PC-9 (cell line): ENCODE measurements around the gene ACY1. TPM values are rescaled to one million over a fixed set of nuclear protein-coding genes. Genes with fewer than 3 reads are reported as not detected.
A peak's percentile ranks its signal among the peaks of the same experiment; 100 is the strongest.

Source experiments
- BruUV-seq: library from RNA; stranded (reverse); fragments of 400-500 nt; replicated peaks from 2 replicates; lab custom pipeline; 2021; lab: Mats Ljungman, UMichigan
- CTCF ChIA-PET: fragments of 300-600 bp; sonication (Branson Sonifier 250); formaldehyde crosslinking; loops from one replicate; lab custom pipeline; 2022; ENCODE audit warnings: antibody characterized with exemption; lab: Charles Lee
- POLR2A ChIA-PET: fragments of 300-600 bp; sonication (Branson Sonifier 250); formaldehyde crosslinking; loops from one replicate; lab custom pipeline; 2022; ENCODE audit warnings: antibody characterized with exemption; ENCODE audit not compliant: unreplicated experiment; lab: Charles Lee
- DNase-seq, 2 experiments: peaks; one replicate each; pipeline versions ENCODE4 v3.0.0 to v3.0.0-alpha.2; 2015 to 2022; ENCODE audit warnings: mixed read lengths in 1 of 2
- H2AFZ ChIP-seq: fragments of 200-600 bp; sonication (generic); 2 replicates; pipeline ENCODE4 v1.8.1; 2017; ENCODE audit warnings: antibody characterized with exemption
- H3F3A ChIP-seq: fragments of 200-600 bp; sonication (generic); 2 replicates; pipeline ENCODE4 v1.8.1; 2017; ENCODE audit warnings: antibody characterized with exemption, mild to moderate bottlenecking, low read depth; ENCODE audit not compliant: insufficient read depth
- H3K27ac ChIP-seq: fragments of 200-600 bp; sonication (generic); 2 replicates; pipeline ENCODE4 v1.6.1; 2016; ENCODE audit warnings: mixed run types
- H3K27me3 ChIP-seq: fragments of 200-600 bp; sonication (generic); 2 replicates; pipeline ENCODE4 v1.6.1; 2016; ENCODE audit warnings: low read depth, mixed run types; ENCODE audit not compliant: insufficient read depth
- H3K36me3 ChIP-seq: fragments of 200-600 bp; sonication (generic); 2 replicates; pipeline ENCODE4 v1.6.1; 2016; ENCODE audit warnings: low read depth, mixed run types
- H3K4me1 ChIP-seq: fragments of 200-600 bp; sonication (generic); replicated peaks from 2 replicates; pipeline ENCODE4 v1.6.1; 2016; ENCODE audit warnings: mixed run types; ENCODE audit not compliant: insufficient read depth
- H3K4me2 ChIP-seq: fragments of 200-600 bp; sonication (generic); 2 replicates; pipeline ENCODE4 v1.6.1; 2017; ENCODE audit warnings: mixed run types
- H3K4me3 ChIP-seq: fragments of 200-600 bp; sonication (generic); 2 replicates; pipeline ENCODE4 v1.6.1; 2016; ENCODE audit warnings: mixed run types
- H3K79me2 ChIP-seq: fragments of 200-600 bp; sonication (generic); 2 replicates; pipeline ENCODE4 v1.6.1; 2017; ENCODE audit warnings: low read depth, mixed run types
- H3K9me2 ChIP-seq: fragments of 200-600 bp; sonication (generic); 2 replicates; pipeline ENCODE4 v1.8.1; 2017; ENCODE audit warnings: mild to moderate bottlenecking; ENCODE audit not compliant: insufficient read depth
- H3K9me3 ChIP-seq: fragments of 200-600 bp; sonication (generic); 2 replicates; pipeline ENCODE4 v1.8.1; 2016; ENCODE audit warnings: low read depth; ENCODE audit not compliant: insufficient read depth
- H4K20me1 ChIP-seq: fragments of 200-600 bp; sonication (generic); 2 replicates; pipeline ENCODE4 v1.8.1; 2017; ENCODE audit not compliant: insufficient read depth
- EZH2 ChIP-seq: fragments of 200-600 bp; sonication (generic); IDR thresholded peaks from 2 replicates; pipeline ENCODE4 v1.8.0; 2017; ENCODE audit warnings: antibody characterized with exemption, low read depth
- intact Hi-C: fragments of 100-400 bp; cut with micrococcal nuclease; formaldehyde crosslinking; loops from one replicate; pipeline ENCODE4 v1.10.0; 2022; ENCODE audit not compliant: unreplicated experiment
- total RNA-seq: library from RNA; stranded (reverse); gene quantifications from 2 replicates; pipeline ENCODE4 v1.2.3, GENCODE V29; 2021
- TF ChIP-seq, protein P1 (sequence below): fragments of 200-600 bp; sonication (generic); conservative IDR thresholded peaks from 2 replicates; pipeline ENCODE4 v1.6.1; 2017; ENCODE audit warnings: mixed run types, antibody characterized with exemption, mild to moderate bottlenecking, moderate library complexity

Gene ACY1
- total RNA-seq, 1 experiment from 2014 or later, result 52.2 TPM

DNA sequence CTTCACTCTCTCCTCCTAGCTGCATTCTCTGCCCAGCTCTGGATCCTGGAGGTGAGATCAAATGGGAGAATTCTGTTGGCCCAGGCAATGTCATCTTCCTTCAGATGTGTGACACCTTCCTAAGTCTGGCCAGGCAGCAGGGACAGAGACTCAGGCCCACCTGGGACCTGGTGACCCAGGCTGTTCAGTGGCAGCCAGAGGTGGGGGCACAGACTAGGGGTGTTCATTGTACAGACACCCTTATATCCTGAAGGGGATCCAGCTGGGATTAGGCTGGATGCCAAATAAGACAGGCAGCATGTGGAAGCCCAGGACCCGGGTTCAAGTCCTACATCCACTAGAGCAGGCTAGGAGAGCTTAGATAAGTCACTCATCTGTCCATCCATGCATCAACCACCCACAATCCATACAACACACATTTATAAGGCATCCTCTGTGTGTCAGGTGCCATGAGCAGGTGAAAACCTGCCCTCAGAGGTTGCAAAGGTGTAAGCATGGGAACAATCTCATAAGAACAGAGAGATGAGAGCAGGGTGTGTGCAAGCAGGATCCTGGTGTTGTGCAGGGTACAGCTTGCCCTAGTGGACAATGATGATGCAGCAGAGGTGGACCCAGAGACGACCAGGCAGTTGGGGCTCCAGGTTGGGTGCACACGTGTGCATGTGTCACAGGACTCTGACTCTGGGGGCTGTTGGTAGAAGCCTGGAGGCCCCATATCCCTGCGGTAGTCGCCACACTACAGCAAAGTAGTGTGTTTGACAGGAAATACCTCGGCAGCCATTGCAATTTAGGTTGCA is 30.7 kb downstream of the ACY1 start:
- POLR2A ChIA-PET, result interaction anchor here (0.5 to 0.6 kb wide), 3 partner anchors 16 to 43 kb away, joined by 3 to 6 read pairs (median 3); no protein-coding TSS in a partner anchor
- BruUV-seq, result no TSS peak
- CTCF ChIA-PET, result interaction anchor here (0.5 to 0.6 kb wide), 2 partner anchors 10 to 36 kb away, joined by 3 read pairs; no protein-coding TSS in a partner anchor

DNA sequence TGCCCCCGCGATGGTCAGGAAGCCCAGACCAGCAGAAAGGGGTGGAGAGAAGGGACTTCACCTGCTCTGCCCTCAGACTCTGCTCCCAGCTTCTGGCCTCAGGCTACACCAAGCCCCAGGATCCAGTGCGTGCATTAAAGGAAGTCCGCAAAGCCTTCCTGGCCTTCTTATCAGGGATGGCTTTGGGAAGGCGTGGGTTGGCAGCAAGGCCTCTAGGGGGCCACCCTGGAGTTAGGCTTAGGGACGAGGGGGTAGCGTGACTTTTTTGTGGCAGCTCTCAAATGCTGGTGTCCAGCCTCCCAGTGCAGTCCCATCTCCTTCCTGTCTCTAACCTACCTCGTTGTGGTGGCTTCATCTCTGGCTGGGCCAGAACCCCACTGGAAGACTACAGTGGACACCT is 31.3 kb downstream of the ACY1 start:
- no peaks in the 10 kb centered on the region for H3K9me2 ChIP-seq
- no peaks in the 10 kb centered on the region for H3K27me3 ChIP-seq
- ChIA-PET CTCF (no interaction called here), POLR2A (interaction anchor here (0.5 kb wide), 1 partner anchor 17 kb away, joined by 3 read pairs; no protein-coding TSS in a partner anchor)
- intact Hi-C loops, result no loop called here
- H3K36me3 ChIP-seq, result no peaks in the 10 kb centered on the region
- no peaks in the 10 kb centered on the region for H3K9me3 ChIP-seq
- H3K27ac ChIP-seq, result no peak overlapping the region
- H3K79me2 ChIP-seq, result no peaks in the 10 kb centered on the region
- H4K20me1 ChIP-seq, result no peaks in the 10 kb centered on the region
- BruUV-seq, result no TSS peak
- no peaks in the 10 kb centered on the region for H3F3A ChIP-seq
- no peak for DNase-seq
- H3K4me3 ChIP-seq, result no peak overlapping the region
- no peak overlapping the region for H3K4me2 ChIP-seq
- no peak overlapping the region for H2AFZ ChIP-seq
- H3K4me1 ChIP-seq, result no peaks in the 10 kb centered on the region
- TF ChIP-seq, protein P1, sequence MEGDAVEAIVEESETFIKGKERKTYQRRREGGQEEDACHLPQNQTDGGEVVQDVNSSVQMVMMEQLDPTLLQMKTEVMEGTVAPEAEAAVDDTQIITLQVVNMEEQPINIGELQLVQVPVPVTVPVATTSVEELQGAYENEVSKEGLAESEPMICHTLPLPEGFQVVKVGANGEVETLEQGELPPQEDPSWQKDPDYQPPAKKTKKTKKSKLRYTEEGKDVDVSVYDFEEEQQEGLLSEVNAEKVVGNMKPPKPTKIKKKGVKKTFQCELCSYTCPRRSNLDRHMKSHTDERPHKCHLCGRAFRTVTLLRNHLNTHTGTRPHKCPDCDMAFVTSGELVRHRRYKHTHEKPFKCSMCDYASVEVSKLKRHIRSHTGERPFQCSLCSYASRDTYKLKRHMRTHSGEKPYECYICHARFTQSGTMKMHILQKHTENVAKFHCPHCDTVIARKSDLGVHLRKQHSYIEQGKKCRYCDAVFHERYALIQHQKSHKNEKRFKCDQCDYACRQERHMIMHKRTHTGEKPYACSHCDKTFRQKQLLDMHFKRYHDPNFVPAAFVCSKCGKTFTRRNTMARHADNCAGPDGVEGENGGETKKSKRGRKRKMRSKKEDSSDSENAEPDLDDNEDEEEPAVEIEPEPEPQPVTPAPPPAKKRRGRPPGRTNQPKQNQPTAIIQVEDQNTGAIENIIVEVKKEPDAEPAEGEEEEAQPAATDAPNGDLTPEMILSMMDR, result 0 out of 2 replicates have a peak, but pooled peaks have one; percentile 38
- no peak for TF ChIP-seq EZH2

More for the DNA sequence above, 30.7 kb downstream of the ACY1 start:
- Histone ChIP-seq H3K27ac (no peak overlapping the region), H3K79me2 (no peaks in the 10 kb centered on the region), H3K9me3 (no peaks in the 10 kb centered on the region), H4K20me1 (no peaks in the 10 kb centered on the region), H3K27me3 (no peaks in the 10 kb centered on the region), H3K4me3 (no peak overlapping the region), H3K9me2 (no peaks in the 10 kb centered on the region), H3K36me3 (no peaks in the 10 kb centered on the region), H3K4me2 (no peak overlapping the region), H2AFZ (no peak overlapping the region), H3K4me1 (no peaks in the 10 kb centered on the region), H3F3A (no peaks in the 10 kb centered on the region)
- DNase-seq, result no peak
- intact Hi-C loops, result no loop called here
- no peak for TF ChIP-seq EZH2
- TF ChIP-seq, protein P1, result no peak

DNA sequence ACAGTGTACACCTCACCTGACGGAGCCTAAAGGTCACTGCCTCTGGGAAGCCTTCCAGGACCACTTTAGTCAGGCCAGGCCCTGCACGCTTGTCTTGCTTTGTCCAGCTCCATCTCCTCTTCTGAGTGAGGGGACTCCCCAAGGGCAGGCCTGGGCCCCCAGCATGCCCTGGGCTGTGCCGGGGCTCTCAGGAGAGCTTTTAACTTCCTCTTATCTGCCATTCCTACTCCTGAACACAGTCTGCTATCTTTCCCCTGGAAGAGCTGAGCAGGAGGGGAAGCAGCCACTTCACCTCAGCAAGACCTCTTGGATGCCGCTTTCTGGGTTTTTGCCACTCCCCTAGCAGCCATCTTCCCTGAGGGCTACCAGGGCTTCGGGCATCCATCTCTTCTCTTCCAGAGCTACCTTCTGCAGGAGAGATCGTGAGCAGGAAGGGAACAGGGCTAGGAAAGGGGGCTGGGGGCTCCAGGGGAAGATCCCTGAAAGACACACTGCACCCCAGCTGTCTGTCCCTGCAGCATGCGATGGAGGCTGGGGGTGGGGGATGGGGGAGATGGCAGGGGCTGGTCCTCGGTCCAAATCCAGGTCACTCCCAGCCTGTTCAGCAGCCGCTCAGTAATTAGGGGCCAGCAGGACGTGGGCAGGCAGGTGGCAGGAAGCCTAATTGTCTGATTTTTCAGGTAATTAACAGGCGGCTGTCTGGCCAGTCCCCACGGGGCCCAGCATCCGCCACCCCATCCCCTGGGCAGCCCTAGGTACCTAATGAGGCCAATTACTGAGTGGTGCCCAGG is 32.3 kb downstream of the ACY1 start:
- TF ChIP-seq, protein P1, result no peak
- TF ChIP-seq EZH2, result no peak
- intact Hi-C loops, result no loop called here
- no peaks in the 10 kb centered on the region for H3K4me1 ChIP-seq
- H3K27me3 ChIP-seq, result no peaks in the 10 kb centered on the region
- DNase-seq, result no peak
- ChIA-PET CTCF (interaction anchor here (0.6 kb wide), 1 partner anchor 11 kb away, joined by 11 read pairs; no protein-coding TSS in a partner anchor), POLR2A (no interaction called here)
- H3K4me2 ChIP-seq, result no peak overlapping the region
- no peak overlapping the region for H3K27ac ChIP-seq
- H3K9me2 ChIP-seq, result no peaks in the 10 kb centered on the region
- no peaks in the 10 kb centered on the region for H3K9me3 ChIP-seq
- H3K79me2 ChIP-seq, result no peaks in the 10 kb centered on the region
- H3F3A ChIP-seq, result no peaks in the 10 kb centered on the region
- BruUV-seq, result no TSS peak
- no peaks in the 10 kb centered on the region for H4K20me1 ChIP-seq
- H2AFZ ChIP-seq, result no peak overlapping the region
- no peaks in the 10 kb centered on the region for H3K36me3 ChIP-seq
- no peak overlapping the region for H3K4me3 ChIP-seq
